Neural cell (in vitro differentiated cells): Measurements from ENCODE around the gene FTL. TPM values are rescaled to one million over a fixed set of nuclear protein-coding genes. Genes with fewer than 3 reads are reported as not detected.

Experiments
- H2AFZ ChIP-seq: fragments of 200-600, 300-800 bp; sonication (generic), shearing (Covaris generic); 2 replicates; pipeline ENCODE4 v1.6.0; 2014; ENCODE audit warnings: low read depth, mild to moderate bottlenecking, antibody characterized with exemption, low read length, moderate library complexity
- H3F3A ChIP-seq: fragments of 200-600 bp; shearing (Covaris generic); 2 replicates; pipeline ENCODE4 v1.6.1; 2016; ENCODE audit warnings: mild to moderate bottlenecking, moderate library complexity, mixed read lengths, antibody characterized with exemption, low read length; ENCODE audit not compliant: insufficient read depth, poor library complexity, severe bottlenecking
- H3K27ac ChIP-seq: fragments of 200-600, 300-800 bp; sonication (generic), shearing (Covaris generic); 2 replicates; pipeline ENCODE4 v1.5.1; 2014; ENCODE audit warnings: mild to moderate bottlenecking, low read length, moderate library complexity
- H3K27me3 ChIP-seq: fragments of 300-800, 200-600 bp; sonication (generic), shearing (Covaris generic); 2 replicates; pipeline ENCODE4 v1.6.0; 2014; ENCODE audit warnings: mild to moderate bottlenecking, low read depth, low read length, moderate library complexity; ENCODE audit not compliant: insufficient read depth
- H3K36me3 ChIP-seq: fragments of 300-800, 200-600 bp; sonication (generic), shearing (Covaris generic); 2 replicates; pipeline ENCODE4 v1.5.1; 2014; ENCODE audit warnings: mild to moderate bottlenecking, antibody characterized with exemption, low read length, moderate library complexity; ENCODE audit not compliant: insufficient read depth
- H3K4me2 ChIP-seq: fragments of 300-800, 200-600 bp; sonication (generic), shearing (Covaris generic); 2 replicates; pipeline ENCODE4 v1.6.0; 2014; ENCODE audit warnings: mild to moderate bottlenecking, low read length
- H3K4me3 ChIP-seq: fragments of 300-800, 200-600 bp; sonication (generic), shearing (Covaris generic); 2 replicates; pipeline ENCODE4 v1.5.1; 2014; ENCODE audit warnings: mild to moderate bottlenecking, low read length, moderate library complexity
- H3K79me2 ChIP-seq: fragments of 200-600 bp; shearing (Covaris generic); replicated peaks from 2 replicates; pipeline ENCODE4 v1.6.0; 2014; ENCODE audit warnings: mild to moderate bottlenecking, low read length, moderate library complexity; ENCODE audit not compliant: insufficient read depth
- H3K9ac ChIP-seq: fragments of 300-800, 200-600 bp; sonication (generic), shearing (Covaris generic); 2 replicates; pipeline ENCODE4 v1.6.1; 2016; ENCODE audit warnings: mild to moderate bottlenecking, low read length, mixed read lengths
- H3K9me2 ChIP-seq: fragments of 200-600 bp; shearing (Covaris generic); 2 replicates; pipeline ENCODE4 v1.6.1; 2016; ENCODE audit warnings: mild to moderate bottlenecking, low read length, mixed read lengths; ENCODE audit not compliant: insufficient read depth
- H3K9me3 ChIP-seq: fragments of 200-600, 300-800 bp; sonication (generic), shearing (Covaris generic); 2 replicates; pipeline ENCODE4 v1.6.1; 2016; ENCODE audit warnings: mild to moderate bottlenecking, mixed run types, low read length, moderate library complexity, mixed read lengths
- H4K20me1 ChIP-seq: fragments of 200-600 bp; shearing (Covaris generic); 2 replicates; pipeline ENCODE4 v1.6.1; 2016; ENCODE audit warnings: mild to moderate bottlenecking, mixed run types; ENCODE audit not compliant: insufficient read depth
- CTCF ChIP-seq: fragments of 450-650 bp; IDR thresholded peaks from 2 replicates; pipeline ENCODE4 v1.5.1; 2014; ENCODE audit warnings: antibody characterized with exemption, mild to moderate bottlenecking, moderate library complexity; ENCODE audit not compliant: poor library complexity, severe bottlenecking
- EP300 ChIP-seq: fragments of 450-650 bp; conservative IDR thresholded peaks from 2 replicates; pipeline ENCODE4 v1.6.1; 2014; ENCODE audit warnings: antibody characterized with exemption, mild to moderate bottlenecking, moderate library complexity; ENCODE audit not compliant: poor library complexity, severe bottlenecking
- EZH2 ChIP-seq: fragments of 200-600, 300-800 bp; shearing (Covaris generic), sonication (generic); IDR thresholded peaks from 2 replicates; pipeline ENCODE4 v1.6.1; 2014; ENCODE audit warnings: antibody characterized with exemption, low read length, borderline replicate concordance, mild to moderate bottlenecking; ENCODE audit not compliant: insufficient read depth, poor library complexity, severe bottlenecking
- MXI1 ChIP-seq: fragments of 450-650 bp; conservative IDR thresholded peaks from 2 replicates; pipeline ENCODE4 v1.6.1; 2014; ENCODE audit warnings: antibody characterized with exemption, mild to moderate bottlenecking; ENCODE audit not compliant: poor library complexity, severe bottlenecking
- POLR2AphosphoS5 ChIP-seq: IDR thresholded peaks from 2 replicates; pipeline ENCODE4 v1.6.1; 2012
- RAD21 ChIP-seq: fragments of 450-650 bp; conservative IDR thresholded peaks from 2 replicates; pipeline ENCODE4 v1.6.1; 2014; ENCODE audit warnings: antibody characterized with exemption, mild to moderate bottlenecking, moderate library complexity
- SMC3 ChIP-seq: fragments of 450-650 bp; conservative IDR thresholded peaks from 2 replicates; pipeline ENCODE4 v1.6.1; 2014; ENCODE audit warnings: antibody characterized with exemption, mild to moderate bottlenecking, moderate library complexity; ENCODE audit not compliant: poor library complexity
- TAF1 ChIP-seq: IDR thresholded peaks from 2 replicates; pipeline ENCODE4 v1.6.1; 2012; ENCODE audit warnings: low read depth
- polyA plus RNA-seq: library from polyadenylated mRNA; depleted of rRNA; stranded (reverse); fragments of >200 nt; gene quantifications from 2 replicates; pipeline ENCODE4 v1.2.3, GENCODE V29; 2014
- TF ChIP-seq, protein P1 (sequence below): IDR thresholded peaks from 2 replicates; pipeline ENCODE4 v1.6.1; 2012; ENCODE audit warnings: borderline replicate concordance

The FTL gene
- polyA plus RNA-seq, 1 donor from 2014 or later, result 886 TPM

- Histone ChIP-seq H3K27ac (no peak overlapping the region), H3K36me3 (no peaks in the 10 kb centered on the region), H3K27me3 (no peaks in the 10 kb centered on the region), H3K9me2 (no peaks in the 10 kb centered on the region), H2AFZ (no peak overlapping the region), H3K9me3 (no peaks in the 10 kb centered on the region), H3K4me3 (peak overlapping the region; percentile 78), H4K20me1 (no peaks in the 10 kb centered on the region), H3F3A (peaks cover 4% of the 10 kb centered on the region), H3K4me2 (no peak overlapping the region), H3K79me2 (peaks cover 20% of the 10 kb centered on the region), H3K9ac (no peak overlapping the region)
- TF ChIP-seq EP300 (no peak), SMC3 (no peak), TAF1 (no peak), MXI1 (no peak), RAD21 (no peak)
- TF ChIP-seq, protein P1, sequence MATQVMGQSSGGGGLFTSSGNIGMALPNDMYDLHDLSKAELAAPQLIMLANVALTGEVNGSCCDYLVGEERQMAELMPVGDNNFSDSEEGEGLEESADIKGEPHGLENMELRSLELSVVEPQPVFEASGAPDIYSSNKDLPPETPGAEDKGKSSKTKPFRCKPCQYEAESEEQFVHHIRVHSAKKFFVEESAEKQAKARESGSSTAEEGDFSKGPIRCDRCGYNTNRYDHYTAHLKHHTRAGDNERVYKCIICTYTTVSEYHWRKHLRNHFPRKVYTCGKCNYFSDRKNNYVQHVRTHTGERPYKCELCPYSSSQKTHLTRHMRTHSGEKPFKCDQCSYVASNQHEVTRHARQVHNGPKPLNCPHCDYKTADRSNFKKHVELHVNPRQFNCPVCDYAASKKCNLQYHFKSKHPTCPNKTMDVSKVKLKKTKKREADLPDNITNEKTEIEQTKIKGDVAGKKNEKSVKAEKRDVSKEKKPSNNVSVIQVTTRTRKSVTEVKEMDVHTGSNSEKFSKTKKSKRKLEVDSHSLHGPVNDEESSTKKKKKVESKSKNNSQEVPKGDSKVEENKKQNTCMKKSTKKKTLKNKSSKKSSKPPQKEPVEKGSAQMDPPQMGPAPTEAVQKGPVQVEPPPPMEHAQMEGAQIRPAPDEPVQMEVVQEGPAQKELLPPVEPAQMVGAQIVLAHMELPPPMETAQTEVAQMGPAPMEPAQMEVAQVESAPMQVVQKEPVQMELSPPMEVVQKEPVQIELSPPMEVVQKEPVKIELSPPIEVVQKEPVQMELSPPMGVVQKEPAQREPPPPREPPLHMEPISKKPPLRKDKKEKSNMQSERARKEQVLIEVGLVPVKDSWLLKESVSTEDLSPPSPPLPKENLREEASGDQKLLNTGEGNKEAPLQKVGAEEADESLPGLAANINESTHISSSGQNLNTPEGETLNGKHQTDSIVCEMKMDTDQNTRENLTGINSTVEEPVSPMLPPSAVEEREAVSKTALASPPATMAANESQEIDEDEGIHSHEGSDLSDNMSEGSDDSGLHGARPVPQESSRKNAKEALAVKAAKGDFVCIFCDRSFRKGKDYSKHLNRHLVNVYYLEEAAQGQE, result no peak
Observed at GRCh38 chr19:48991011-48991609, 26.0 kb downstream of the FTL start.

GRCh38 chr19:48991873-48992580, 26.9 kb downstream of the FTL start:
- Histone ChIP-seq H3K9me3 (no peaks in the 10 kb centered on the region), H3K9me2 (no peaks in the 10 kb centered on the region), H2AFZ (peak overlapping the region; percentile 46), H3K27ac (peak overlapping the region; percentile 79), H3K36me3 (no peaks in the 10 kb centered on the region), H3K9ac (peak overlapping the region; percentile 87), H3K4me3 (peak overlapping the region; percentile 78), H3K4me2 (peak overlapping the region; percentile 59), H3K27me3 (no peaks in the 10 kb centered on the region), H3F3A (peaks cover 4% of the 10 kb centered on the region), H3K79me2 (peaks cover 21% of the 10 kb centered on the region), H4K20me1 (no peaks in the 10 kb centered on the region)
- TF ChIP-seq, protein P1, result no peak
- TF ChIP-seq POLR2AphosphoS5 (no peak), EZH2 (no peak), RAD21 (no peak), EP300 (no peak), SMC3 (no peak), MXI1 (no peak), CTCF (no peak), TAF1 (no peak)
